BJ (cell line): ENCODE measurements around the gene C20orf144. TPM values are rescaled to one million over a fixed set of nuclear protein-coding genes. Genes with fewer than 3 reads are reported as not detected.
"Not testable (repeated sequence)": the region's sequence is repeated elsewhere in the genome, so short reads cannot be mapped to it uniquely, and the experiment has no call there.

Experiments
- CTCF ChIA-PET: fragments of 350-600 bp; formaldehyde crosslinking; extraction: SDS; loops from one replicate; lab custom pipeline; 2021; ENCODE audit warnings: antibody characterized with exemption, inconsistent platforms; lab: Yijun Ruan, JAX
- POLR2A ChIA-PET: fragments of 300-600 bp; sonication (Branson Sonifier 250); formaldehyde crosslinking; extraction: SDS; loops from one replicate; lab custom pipeline; 2021; ENCODE audit warnings: antibody characterized with exemption; lab: Charles Lee
- DNase-seq: peaks from one replicate; pipeline ENCODE4 v3.0.0-alpha.2; 2011; ENCODE audit warnings: low read depth
- H3K27me3 ChIP-seq: 2 replicates; pipeline ENCODE4 v1.6.0; 2011; ENCODE audit warnings: low read length; ENCODE audit not compliant: control insufficient read depth, insufficient read depth
- H3K36me3 ChIP-seq: 2 replicates; pipeline ENCODE4 v1.5.1; 2011; ENCODE audit warnings: low read length; ENCODE audit not compliant: control insufficient read depth, insufficient read depth
- H3K4me3 ChIP-seq: 2 replicates; pipeline ENCODE4 v1.5.1; 2011; ENCODE audit warnings: low read depth, mild to moderate bottlenecking, control low read depth, low read length
- polyA plus RNA-seq: library from polyadenylated mRNA; depleted of rRNA; stranded (reverse); fragments of >200 nt; gene quantifications from 2 replicates; pipeline ENCODE4 v1.2.3, GENCODE V29; 2011
- TF ChIP-seq, protein P1 (sequence below): IDR thresholded peaks from 2 replicates; pipeline ENCODE4 v1.5.1; 2011; ENCODE audit warnings: low read depth, mild to moderate bottlenecking, control low read depth, inconsistent platforms, low read length, moderate library complexity; ENCODE audit not compliant: insufficient read depth

Gene C20orf144
- polyA plus RNA-seq, 1 experiment = 0.22 TPM

DNA sequence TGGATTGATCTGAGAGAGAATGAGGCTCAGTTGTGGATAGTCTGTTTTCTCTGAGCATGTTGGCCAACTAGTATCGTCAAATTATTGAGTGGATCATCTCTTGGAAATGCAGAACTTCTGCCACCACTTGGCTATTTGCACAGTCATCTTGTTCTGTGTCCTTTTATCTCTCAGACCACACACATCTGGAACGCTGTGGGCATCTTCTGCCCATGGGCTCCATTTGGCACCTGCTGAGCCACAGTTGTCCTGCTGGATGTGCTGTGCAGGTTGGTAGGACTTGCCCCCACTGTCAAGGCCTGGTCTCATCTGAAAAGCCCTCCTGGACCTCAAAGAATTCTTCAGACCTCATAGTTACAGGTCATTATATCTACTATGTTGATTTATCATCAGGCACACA is 16.7 kb upstream of the C20orf144 start:
- POLR2A ChIA-PET = no interaction called here
- no peak for DNase-seq
- no peak overlapping the region for H3K4me3 ChIP-seq
- CTCF ChIA-PET = no interaction called here
- peaks cover 6% of the 10 kb centered on the region for H3K36me3 ChIP-seq
- TF ChIP-seq, protein P1, sequence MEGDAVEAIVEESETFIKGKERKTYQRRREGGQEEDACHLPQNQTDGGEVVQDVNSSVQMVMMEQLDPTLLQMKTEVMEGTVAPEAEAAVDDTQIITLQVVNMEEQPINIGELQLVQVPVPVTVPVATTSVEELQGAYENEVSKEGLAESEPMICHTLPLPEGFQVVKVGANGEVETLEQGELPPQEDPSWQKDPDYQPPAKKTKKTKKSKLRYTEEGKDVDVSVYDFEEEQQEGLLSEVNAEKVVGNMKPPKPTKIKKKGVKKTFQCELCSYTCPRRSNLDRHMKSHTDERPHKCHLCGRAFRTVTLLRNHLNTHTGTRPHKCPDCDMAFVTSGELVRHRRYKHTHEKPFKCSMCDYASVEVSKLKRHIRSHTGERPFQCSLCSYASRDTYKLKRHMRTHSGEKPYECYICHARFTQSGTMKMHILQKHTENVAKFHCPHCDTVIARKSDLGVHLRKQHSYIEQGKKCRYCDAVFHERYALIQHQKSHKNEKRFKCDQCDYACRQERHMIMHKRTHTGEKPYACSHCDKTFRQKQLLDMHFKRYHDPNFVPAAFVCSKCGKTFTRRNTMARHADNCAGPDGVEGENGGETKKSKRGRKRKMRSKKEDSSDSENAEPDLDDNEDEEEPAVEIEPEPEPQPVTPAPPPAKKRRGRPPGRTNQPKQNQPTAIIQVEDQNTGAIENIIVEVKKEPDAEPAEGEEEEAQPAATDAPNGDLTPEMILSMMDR = no peak
- H3K27me3 ChIP-seq = no peaks in the 10 kb centered on the region

DNA sequence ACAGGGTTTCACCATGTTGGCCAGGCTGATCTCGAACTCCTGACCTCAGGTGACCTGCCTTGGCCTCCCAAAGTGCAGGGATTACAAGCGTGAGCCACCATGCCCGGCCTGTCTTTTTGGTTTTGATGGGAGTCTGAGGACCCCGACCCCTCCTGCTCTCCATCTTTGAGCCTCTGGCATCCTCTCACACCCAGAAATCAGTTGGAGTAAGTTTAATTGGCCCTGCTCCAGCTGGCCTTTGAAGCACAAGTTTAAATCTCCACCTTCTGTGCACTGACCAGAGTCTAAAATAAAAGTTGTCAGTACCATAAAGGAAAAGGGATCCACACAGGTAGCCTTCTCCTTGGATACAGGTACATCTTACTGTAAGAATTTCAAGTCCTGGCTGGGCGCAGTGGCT is 15.9 kb upstream of the C20orf144 start:
- no peak for DNase-seq
- TF ChIP-seq, protein P1 = no peak
- CTCF ChIA-PET = no interaction called here
- POLR2A ChIA-PET = no interaction called here
- no peak overlapping the region for H3K4me3 ChIP-seq
- H3K36me3 ChIP-seq = peaks cover 6% of the 10 kb centered on the region
- no peaks in the 10 kb centered on the region for H3K27me3 ChIP-seq

DNA sequence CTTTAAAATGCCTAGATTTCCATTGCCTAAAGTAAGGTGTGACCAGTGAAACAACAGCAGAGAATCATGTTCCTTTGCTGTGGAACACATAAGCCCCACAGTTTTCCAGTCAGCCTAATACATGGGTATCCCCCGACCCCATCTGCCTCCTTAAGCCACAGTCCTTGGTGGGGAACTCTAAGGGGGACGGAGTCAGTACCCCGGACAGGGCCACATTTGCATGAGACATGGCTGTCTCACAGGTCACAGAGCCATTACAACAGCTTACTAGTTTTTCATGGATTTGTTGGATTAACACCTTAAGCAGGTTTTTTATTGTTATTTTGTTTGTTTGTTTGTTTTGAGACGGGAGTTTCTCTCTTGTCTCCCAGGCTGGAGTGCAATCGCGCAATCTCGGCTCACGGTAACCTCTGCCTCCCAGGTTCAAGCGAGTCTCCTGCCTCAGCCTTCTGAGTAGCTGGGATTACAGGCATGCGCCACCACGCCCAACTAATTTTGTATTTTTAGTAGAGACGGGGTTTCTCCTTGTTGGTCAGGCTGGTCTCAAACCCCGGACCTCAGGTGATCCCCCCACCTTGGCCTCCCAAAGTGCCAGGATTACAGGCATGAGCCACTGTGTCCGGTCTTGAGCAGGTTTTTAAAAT is 15.0 kb upstream of the C20orf144 start:
- DNase-seq, H3K36me3 ChIP-seq, CTCF ChIA-PET, H3K27me3 ChIP-seq, H3K4me3 ChIP-seq: not testable (repeated sequence)
- POLR2A ChIA-PET = interaction anchor here (1.0 kb wide), 1 partner anchor 204 kb away, joined by 3 read pairs; the partner anchor contains the start of gene SNTA1

DNA sequence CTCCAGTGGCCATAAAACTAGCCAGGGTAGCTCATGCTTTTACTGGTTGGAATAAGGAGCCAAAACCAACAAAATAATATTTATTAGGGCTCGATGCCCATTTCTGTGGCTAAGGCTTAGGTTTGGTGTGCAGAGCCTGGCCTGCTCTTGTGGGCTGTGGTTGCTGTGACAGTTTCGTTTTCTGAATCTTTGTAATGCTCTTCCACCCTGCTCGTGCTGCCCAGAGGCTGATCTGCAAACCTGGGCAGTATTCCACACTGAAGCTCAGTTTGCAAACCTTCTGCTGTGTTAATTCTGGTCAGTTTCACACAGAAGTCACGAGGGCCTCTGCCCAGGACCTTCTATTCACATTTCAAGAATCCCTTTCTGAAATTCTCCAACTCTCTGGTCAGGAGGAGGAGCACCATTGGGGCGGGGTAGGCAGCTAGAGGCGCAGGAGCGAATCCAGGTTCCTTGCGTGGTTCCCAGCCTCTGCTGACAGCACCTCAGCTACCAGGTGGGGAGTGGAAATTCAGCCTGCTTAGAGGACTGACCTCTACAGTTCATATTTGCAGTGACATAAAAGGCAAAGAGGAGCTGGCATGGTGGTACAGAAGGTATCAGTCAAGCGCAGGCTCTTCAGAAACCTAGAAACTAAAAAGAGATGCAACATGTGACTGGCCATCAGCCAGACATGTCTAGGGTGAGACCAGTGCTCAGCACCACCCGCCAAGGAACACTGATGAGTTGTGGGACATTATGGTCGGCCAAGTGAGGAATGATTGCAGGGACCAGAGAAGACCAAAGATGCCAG is 14.3 kb upstream of the C20orf144 start:
- H3K27me3 ChIP-seq = no peaks in the 10 kb centered on the region
- ChIA-PET CTCF (interaction anchor here (0.8 to 1.0 kb wide), 2 partner anchors 16 to 190 kb away, joined by 3 to 4 read pairs; no protein-coding TSS in a partner anchor), POLR2A (interaction anchor here (1.0 kb wide), 1 partner anchor 204 kb away, joined by 3 read pairs; the partner anchor contains the start of gene SNTA1)
- TF ChIP-seq, protein P1 = no peak
- no peak overlapping the region for H3K4me3 ChIP-seq
- no peak for DNase-seq
- H3K36me3 ChIP-seq = peaks cover 6% of the 10 kb centered on the region

DNA sequence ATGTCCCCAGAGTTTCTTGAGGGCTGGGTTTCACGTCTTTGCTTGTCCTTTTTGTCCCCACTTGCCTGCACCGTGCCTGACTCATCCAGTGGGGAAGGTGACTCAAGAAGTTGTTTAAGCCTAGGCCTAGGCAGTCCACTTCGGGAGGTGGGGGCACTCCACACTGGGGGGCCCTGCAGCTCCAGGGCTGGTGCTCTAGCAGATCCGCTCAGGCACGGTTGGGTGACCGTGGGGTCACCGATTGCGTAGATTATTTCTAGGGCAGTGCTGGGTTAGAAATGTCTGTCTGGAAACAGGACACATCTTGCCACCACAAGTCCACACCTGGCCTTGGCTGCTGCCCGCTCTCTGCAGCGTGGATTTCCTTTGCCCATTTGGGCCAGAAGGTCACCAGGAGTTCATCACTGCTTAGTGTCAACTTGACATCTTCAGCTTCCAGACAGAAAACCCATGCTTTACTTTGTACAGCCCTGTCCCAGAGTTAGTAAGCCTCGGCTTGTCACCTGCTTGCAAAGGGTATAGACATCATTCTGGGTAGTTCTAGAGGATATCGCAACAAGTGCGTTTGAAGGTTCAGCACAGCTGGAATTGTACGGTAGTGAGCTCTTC is 13.6 kb upstream of the C20orf144 start:
- no peak for DNase-seq
- TF ChIP-seq, protein P1 = no peak
- ChIA-PET CTCF (interaction anchor here (0.5 to 1.0 kb wide), 4 partner anchors 17 to 504 kb away, joined by 3 to 4 read pairs (median 3); no protein-coding TSS in a partner anchor), POLR2A (no interaction called here)
- Histone ChIP-seq H3K27me3 (no peaks in the 10 kb centered on the region), H3K4me3 (no peak overlapping the region), H3K36me3 (peaks cover 6% of the 10 kb centered on the region)
